SK-N-SH treated with all-trans-retinoic acid at 6 μM for 48 hours (cell line): ENCODE measurements around the gene CEACAM18.

Experiments used
- ATAC-seq: fragments of 200-7000 bp; cut with Tn5 transposase; 3 replicates; pipeline ENCODE4 v1.9.1; 2020; ENCODE audit warnings: mild to moderate bottlenecking, moderate library complexity
- ARNTL ChIP-seq: fragments of 450-650 bp; formaldehyde crosslinking; IDR thresholded peaks from 2 replicates; pipeline ENCODE4 v1.5.0; 2020; ENCODE audit warnings: low read depth, mild to moderate bottlenecking, moderate library complexity, borderline replicate concordance
- BACH2 ChIP-seq: fragments of 250-450 bp; sonication (Bioruptor Pico); IDR thresholded peaks from 2 replicates; pipeline ENCODE4 v1.9.0; 2021; ENCODE audit warnings: mild to moderate bottlenecking, borderline replicate concordance
- CSDC2 ChIP-seq: fragments of 250-450 bp; sonication (Bioruptor Pico); IDR thresholded peaks from 2 replicates; pipeline ENCODE4 v1.5.0; 2020; ENCODE audit warnings: mild to moderate bottlenecking, moderate library complexity
- ESRRG ChIP-seq: fragments of 250-450 bp; sonication (Bioruptor Pico); IDR thresholded peaks from 2 replicates; pipeline ENCODE4 v1.6.1; 2021; ENCODE audit warnings: mild to moderate bottlenecking
- GLIS3 ChIP-seq: fragments of 250-450 bp; sonication (Bioruptor Pico); IDR thresholded peaks from 2 replicates; pipeline ENCODE4 v1.5.0; 2020; ENCODE audit warnings: mild to moderate bottlenecking, moderate library complexity
- ISL1 ChIP-seq: fragments of 250-450 bp; sonication (Bioruptor Pico); IDR thresholded peaks from 2 replicates; pipeline ENCODE4 v2.1.2; 2022; ENCODE audit warnings: mild to moderate bottlenecking, moderate library complexity
- PPARA ChIP-seq: fragments of 250-450 bp; sonication (Bioruptor Pico); IDR thresholded peaks from 2 replicates; pipeline ENCODE4 v1.5.0; 2020; ENCODE audit warnings: mild to moderate bottlenecking, borderline replicate concordance
- RARB ChIP-seq: fragments of 250-450 bp; sonication (Bioruptor Pico); IDR thresholded peaks from 2 replicates; pipeline ENCODE4 v1.8.0; 2021; ENCODE audit warnings: mild to moderate bottlenecking, moderate library complexity
- SNAI2 ChIP-seq: fragments of 250-450 bp; sonication (Bioruptor Pico); IDR thresholded peaks from 2 replicates; pipeline ENCODE4 v1.5.0; 2020; ENCODE audit warnings: mild to moderate bottlenecking, moderate library complexity
- TCF4 ChIP-seq: fragments of 250-450 bp; sonication (Bioruptor Pico); IDR thresholded peaks from 2 replicates; pipeline ENCODE4 v1.8.0; 2021; ENCODE audit warnings: mild to moderate bottlenecking, moderate library complexity, borderline replicate concordance
- TOX ChIP-seq: fragments of 250-450 bp; sonication (Bioruptor Pico); IDR thresholded peaks from 2 replicates; pipeline ENCODE4 v1.8.0; 2021; ENCODE audit warnings: mild to moderate bottlenecking, moderate library complexity, borderline replicate concordance
- ZC3H10 ChIP-seq: fragments of 250-450 bp; sonication (Bioruptor Pico); IDR thresholded peaks from 2 replicates; pipeline ENCODE4 v1.5.1; 2021; ENCODE audit warnings: mild to moderate bottlenecking, moderate library complexity
- ZFP3 ChIP-seq: fragments of 250-450 bp; sonication (Bioruptor Pico); IDR thresholded peaks from 2 replicates; pipeline ENCODE4 v1.5.0; 2020; ENCODE audit warnings: mild to moderate bottlenecking, moderate library complexity
- ZFP30 ChIP-seq: fragments of 450-650 bp; formaldehyde crosslinking; IDR thresholded peaks from 2 replicates; pipeline ENCODE4 v1.5.0; 2022; ENCODE audit warnings: mild to moderate bottlenecking, moderate library complexity
- ZNF70 ChIP-seq: fragments of 450-650 bp; formaldehyde crosslinking; IDR thresholded peaks from 2 replicates; pipeline ENCODE4 v1.5.0; 2020; ENCODE audit warnings: mild to moderate bottlenecking, moderate library complexity
- ZNF8 ChIP-seq: fragments of 450-650 bp; formaldehyde crosslinking; IDR thresholded peaks from 2 replicates; pipeline ENCODE4 v1.5.0; 2020; ENCODE audit warnings: mild to moderate bottlenecking, moderate library complexity
- TF ChIP-seq, protein P1 (sequence below): fragments of 250-450 bp; sonication (Bioruptor Pico); IDR thresholded peaks from 2 replicates; pipeline ENCODE4 v1.8.0; 2020; ENCODE audit warnings: mild to moderate bottlenecking, moderate library complexity, borderline replicate concordance
- TF ChIP-seq, protein P2 (sequence below): fragments of 250-450 bp; sonication (Bioruptor Pico); IDR thresholded peaks from 2 replicates; pipeline ENCODE4 v1.8.0; 2021; ENCODE audit warnings: low read depth, mild to moderate bottlenecking, moderate library complexity, borderline replicate concordance
- TF ChIP-seq, protein P3 (sequence below): fragments of 250-450 bp; sonication (Bioruptor Pico); IDR thresholded peaks from 2 replicates; pipeline ENCODE4 v1.5.1; 2020; ENCODE audit warnings: low read depth, mild to moderate bottlenecking, moderate library complexity
- TF ChIP-seq, protein P4 (sequence below): fragments of 250-450 bp; sonication (Bioruptor Pico); IDR thresholded peaks from 2 replicates; pipeline ENCODE4 v1.5.0; 2020; ENCODE audit warnings: mild to moderate bottlenecking, moderate library complexity
- TF ChIP-seq, protein P5 (sequence below): fragments of 250-450 bp; sonication (Bioruptor Pico); IDR thresholded peaks from 2 replicates; pipeline ENCODE4 v1.5.1; 2021; ENCODE audit warnings: mild to moderate bottlenecking, moderate library complexity

Gene CEACAM18

DNA sequence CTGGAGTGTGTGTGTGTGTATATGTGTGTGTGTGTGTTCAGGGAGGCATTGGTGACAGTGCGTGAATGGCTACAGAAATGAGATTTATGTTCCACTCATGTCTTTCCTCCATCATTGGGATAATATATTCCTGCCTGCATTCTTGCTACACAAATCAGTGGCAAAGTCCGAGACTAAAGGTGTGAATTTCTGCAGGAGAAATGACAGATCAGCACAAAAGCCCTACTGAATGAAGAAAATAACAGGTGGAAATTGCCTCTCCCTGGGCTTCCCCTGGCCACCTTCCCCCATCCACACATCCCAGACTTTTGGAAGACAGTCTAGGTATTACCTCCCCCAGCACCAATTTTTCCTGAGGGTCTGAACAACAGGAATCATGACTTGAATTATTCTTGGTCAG lies 43.0 kb downstream of the CEACAM18 start:
- no peak for TF ChIP-seq ZNF8
- TF ChIP-seq ISL1 (CRISPR knock-in tag), result no peak
- no peak for TF ChIP-seq ZC3H10
- no peak for TF ChIP-seq SNAI2 (CRISPR knock-in tag)
- TF ChIP-seq, protein P1, sequence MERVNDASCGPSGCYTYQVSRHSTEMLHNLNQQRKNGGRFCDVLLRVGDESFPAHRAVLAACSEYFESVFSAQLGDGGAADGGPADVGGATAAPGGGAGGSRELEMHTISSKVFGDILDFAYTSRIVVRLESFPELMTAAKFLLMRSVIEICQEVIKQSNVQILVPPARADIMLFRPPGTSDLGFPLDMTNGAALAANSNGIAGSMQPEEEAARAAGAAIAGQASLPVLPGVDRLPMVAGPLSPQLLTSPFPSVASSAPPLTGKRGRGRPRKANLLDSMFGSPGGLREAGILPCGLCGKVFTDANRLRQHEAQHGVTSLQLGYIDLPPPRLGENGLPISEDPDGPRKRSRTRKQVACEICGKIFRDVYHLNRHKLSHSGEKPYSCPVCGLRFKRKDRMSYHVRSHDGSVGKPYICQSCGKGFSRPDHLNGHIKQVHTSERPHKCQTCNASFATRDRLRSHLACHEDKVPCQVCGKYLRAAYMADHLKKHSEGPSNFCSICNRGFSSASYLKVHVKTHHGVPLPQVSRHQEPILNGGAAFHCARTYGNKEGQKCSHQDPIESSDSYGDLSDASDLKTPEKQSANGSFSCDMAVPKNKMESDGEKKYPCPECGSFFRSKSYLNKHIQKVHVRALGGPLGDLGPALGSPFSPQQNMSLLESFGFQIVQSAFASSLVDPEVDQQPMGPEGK, result no peak
- TF ChIP-seq, protein P2, sequence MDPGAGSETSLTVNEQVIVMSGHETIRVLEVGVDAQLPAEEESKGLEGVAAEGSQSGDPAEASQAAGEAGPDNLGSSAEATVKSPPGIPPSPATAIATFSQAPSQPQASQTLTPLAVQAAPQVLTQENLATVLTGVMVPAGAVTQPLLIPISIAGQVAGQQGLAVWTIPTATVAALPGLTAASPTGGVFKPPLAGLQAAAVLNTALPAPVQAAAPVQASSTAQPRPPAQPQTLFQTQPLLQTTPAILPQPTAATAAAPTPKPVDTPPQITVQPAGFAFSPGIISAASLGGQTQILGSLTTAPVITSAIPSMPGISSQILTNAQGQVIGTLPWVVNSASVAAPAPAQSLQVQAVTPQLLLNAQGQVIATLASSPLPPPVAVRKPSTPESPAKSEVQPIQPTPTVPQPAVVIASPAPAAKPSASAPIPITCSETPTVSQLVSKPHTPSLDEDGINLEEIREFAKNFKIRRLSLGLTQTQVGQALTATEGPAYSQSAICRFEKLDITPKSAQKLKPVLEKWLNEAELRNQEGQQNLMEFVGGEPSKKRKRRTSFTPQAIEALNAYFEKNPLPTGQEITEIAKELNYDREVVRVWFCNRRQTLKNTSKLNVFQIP, result no peak
- no peak for TF ChIP-seq ZFP30
- ATAC-seq, result no peak

DNA sequence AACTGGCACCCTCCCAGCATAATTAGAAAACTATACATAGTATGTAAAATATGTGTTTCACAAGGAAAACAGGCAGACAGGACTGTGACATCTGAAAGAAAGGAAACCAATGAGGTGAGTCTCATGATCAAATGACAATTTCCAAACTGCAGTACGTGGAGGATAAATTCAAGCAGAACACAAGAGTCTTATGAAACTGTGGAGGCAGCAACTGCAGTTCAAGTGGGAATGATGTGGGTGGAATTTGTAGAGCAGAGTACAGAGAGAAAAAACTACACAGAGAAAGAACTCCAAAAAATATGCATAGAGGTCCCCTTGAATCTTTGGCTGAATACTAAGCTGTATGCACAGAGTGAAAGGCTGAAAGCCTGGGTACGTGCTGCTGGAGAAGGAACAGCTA lies 43.4 kb downstream of the CEACAM18 start:
- TF ChIP-seq SNAI2 (CRISPR knock-in tag) (no peak), TCF4 (CRISPR knock-in tag) (no peak), RARB (CRISPR knock-in tag) (no peak), CSDC2 (CRISPR knock-in tag) (no peak), ARNTL (CRISPR knock-in tag) (no peak), PPARA (CRISPR knock-in tag) (no peak), TOX (no peak), ZC3H10 (no peak), ISL1 (CRISPR knock-in tag) (no peak), ZFP30 (no peak), ZFP3 (CRISPR knock-in tag) (no peak)
- TF ChIP-seq, protein P1, result no peak
- TF ChIP-seq, protein P3, sequence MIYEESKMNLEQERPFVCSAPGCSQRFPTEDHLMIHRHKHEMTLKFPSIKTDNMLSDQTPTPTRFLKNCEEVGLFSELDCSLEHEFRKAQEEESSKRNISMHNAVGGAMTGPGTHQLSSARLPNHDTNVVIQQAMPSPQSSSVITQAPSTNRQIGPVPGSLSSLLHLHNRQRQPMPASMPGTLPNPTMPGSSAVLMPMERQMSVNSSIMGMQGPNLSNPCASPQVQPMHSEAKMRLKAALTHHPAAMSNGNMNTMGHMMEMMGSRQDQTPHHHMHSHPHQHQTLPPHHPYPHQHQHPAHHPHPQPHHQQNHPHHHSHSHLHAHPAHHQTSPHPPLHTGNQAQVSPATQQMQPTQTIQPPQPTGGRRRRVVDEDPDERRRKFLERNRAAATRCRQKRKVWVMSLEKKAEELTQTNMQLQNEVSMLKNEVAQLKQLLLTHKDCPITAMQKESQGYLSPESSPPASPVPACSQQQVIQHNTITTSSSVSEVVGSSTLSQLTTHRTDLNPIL (CRISPR knock-in tag), result no peak
- TF ChIP-seq, protein P4, sequence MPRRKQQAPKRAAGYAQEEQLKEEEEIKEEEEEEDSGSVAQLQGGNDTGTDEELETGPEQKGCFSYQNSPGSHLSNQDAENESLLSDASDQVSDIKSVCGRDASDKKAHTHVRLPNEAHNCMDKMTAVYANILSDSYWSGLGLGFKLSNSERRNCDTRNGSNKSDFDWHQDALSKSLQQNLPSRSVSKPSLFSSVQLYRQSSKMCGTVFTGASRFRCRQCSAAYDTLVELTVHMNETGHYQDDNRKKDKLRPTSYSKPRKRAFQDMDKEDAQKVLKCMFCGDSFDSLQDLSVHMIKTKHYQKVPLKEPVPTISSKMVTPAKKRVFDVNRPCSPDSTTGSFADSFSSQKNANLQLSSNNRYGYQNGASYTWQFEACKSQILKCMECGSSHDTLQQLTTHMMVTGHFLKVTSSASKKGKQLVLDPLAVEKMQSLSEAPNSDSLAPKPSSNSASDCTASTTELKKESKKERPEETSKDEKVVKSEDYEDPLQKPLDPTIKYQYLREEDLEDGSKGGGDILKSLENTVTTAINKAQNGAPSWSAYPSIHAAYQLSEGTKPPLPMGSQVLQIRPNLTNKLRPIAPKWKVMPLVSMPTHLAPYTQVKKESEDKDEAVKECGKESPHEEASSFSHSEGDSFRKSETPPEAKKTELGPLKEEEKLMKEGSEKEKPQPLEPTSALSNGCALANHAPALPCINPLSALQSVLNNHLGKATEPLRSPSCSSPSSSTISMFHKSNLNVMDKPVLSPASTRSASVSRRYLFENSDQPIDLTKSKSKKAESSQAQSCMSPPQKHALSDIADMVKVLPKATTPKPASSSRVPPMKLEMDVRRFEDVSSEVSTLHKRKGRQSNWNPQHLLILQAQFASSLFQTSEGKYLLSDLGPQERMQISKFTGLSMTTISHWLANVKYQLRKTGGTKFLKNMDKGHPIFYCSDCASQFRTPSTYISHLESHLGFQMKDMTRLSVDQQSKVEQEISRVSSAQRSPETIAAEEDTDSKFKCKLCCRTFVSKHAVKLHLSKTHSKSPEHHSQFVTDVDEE (CRISPR knock-in tag), result no peak

DNA sequence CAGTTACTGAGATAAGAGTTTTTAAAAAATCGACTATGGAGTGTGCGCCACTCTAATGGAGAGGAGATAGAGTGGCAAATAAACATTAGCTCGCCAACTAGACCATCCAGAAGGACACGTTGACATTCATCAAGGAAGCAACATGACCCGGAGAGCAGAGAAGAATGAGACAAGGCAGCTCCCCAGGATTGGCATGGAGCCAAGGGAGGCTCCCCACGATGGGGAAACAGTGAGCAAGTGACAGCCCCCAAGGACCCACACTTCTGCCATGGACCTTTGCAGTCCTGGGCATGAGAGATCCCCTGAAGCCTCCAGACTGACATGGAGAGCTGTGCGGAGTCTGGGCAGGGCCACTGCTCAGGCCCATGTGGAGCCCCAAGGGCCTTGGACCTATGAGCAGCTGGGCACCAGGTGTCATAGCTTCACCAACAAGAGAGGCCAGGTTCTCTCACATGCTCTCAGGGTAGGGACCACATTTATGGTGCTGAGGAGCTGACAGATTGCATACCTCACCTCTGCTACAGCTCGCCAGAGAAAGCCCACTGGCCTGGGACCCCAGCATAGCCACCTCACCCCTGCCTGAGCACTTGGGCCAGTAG lies 46.4 kb downstream of the CEACAM18 start:
- ATAC-seq, result no peak

More for the DNA sequence above, 43.4 kb downstream of the CEACAM18 start:
- ATAC-seq, result no peak

More for the DNA sequence above, 46.4 kb downstream of the CEACAM18 start:
- TF ChIP-seq, protein P5, sequence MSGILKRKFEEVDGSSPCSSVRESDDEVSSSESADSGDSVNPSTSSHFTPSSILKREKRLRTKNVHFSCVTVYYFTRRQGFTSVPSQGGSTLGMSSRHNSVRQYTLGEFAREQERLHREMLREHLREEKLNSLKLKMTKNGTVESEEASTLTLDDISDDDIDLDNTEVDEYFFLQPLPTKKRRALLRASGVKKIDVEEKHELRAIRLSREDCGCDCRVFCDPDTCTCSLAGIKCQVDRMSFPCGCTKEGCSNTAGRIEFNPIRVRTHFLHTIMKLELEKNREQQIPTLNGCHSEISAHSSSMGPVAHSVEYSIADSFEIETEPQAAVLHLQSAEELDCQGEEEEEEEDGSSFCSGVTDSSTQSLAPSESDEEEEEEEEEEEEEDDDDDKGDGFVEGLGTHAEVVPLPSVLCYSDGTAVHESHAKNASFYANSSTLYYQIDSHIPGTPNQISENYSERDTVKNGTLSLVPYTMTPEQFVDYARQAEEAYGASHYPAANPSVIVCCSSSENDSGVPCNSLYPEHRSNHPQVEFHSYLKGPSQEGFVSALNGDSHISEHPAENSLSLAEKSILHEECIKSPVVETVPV (CRISPR knock-in tag), result no peak
- TF ChIP-seq ZNF8 (no peak), GLIS3 (CRISPR knock-in tag) (no peak), ESRRG (CRISPR knock-in tag) (no peak), CSDC2 (CRISPR knock-in tag) (no peak), TCF4 (CRISPR knock-in tag) (no peak), ARNTL (CRISPR knock-in tag) (no peak), ZNF70 (CRISPR knock-in tag) (no peak), ZFP3 (CRISPR knock-in tag) (no peak), ZFP30 (no peak), BACH2 (CRISPR knock-in tag) (no peak)
- TF ChIP-seq, protein P4 (CRISPR knock-in tag), result no peak
